Measurements from ENCODE around the gene SULT4A1.
"Not testable (repeated sequence)": the region's sequence is repeated elsewhere in the genome, so short reads cannot be mapped to it uniquely, and the experiment has no call there.

The SULT4A1 gene

GRCh38 chr22:43862074-43862881, at the start of gene SULT4A1:
TSS of gene SULT4A1 (minus strand) at chr22:43862513. CDS start at chr22:43862382, 131 bp downstream.
- no peak for FAIRE-seq

- no peak for FAIRE-seq
Observed at GRCh38 chr22:43911351-43911750, 49.0 kb upstream of the SULT4A1 start.

- no peak for FAIRE-seq
Observed at GRCh38 chr22:43910178-43910695, 47.9 kb upstream of the SULT4A1 start.

GRCh38 chr22:43909708-43910107, 47.4 kb upstream of the SULT4A1 start:
- no peak for FAIRE-seq

- FAIRE-seq, result no peak
Observed at GRCh38 chr22:43905681-43906080, 43.4 kb upstream of the SULT4A1 start.

GRCh38 chr22:43904412-43904811, 42.1 kb upstream of the SULT4A1 start:
- FAIRE-seq, result not testable (repeated sequence)

- not testable (repeated sequence) for FAIRE-seq
Observed at GRCh38 chr22:43903033-43903432, 40.7 kb upstream of the SULT4A1 start.

- FAIRE-seq, result no peak
Observed at GRCh38 chr22:43901976-43902643, 39.8 kb upstream of the SULT4A1 start.

GRCh38 chr22:43900206-43900605, 37.9 kb upstream of the SULT4A1 start:
- FAIRE-seq, result no peak

- FAIRE-seq, result no peak
Observed at GRCh38 chr22:43897751-43898261, 35.5 kb upstream of the SULT4A1 start.

GRCh38 chr22:43895986-43896645, 33.8 kb upstream of the SULT4A1 start:
- no peak for FAIRE-seq

- no peak for FAIRE-seq
Observed at GRCh38 chr22:43894122-43894521, 31.8 kb upstream of the SULT4A1 start.

- FAIRE-seq, result no peak
Observed at GRCh38 chr22:43893266-43893665, 31.0 kb upstream of the SULT4A1 start.

GRCh38 chr22:43892183-43892894, 30.0 kb upstream of the SULT4A1 start:
- FAIRE-seq, result no peak

GRCh38 chr22:43891360-43892182, 29.3 kb upstream of the SULT4A1 start, which contains the start of gene PNPLA5:
TSS of gene PNPLA5 (minus strand) at chr22:43892013. CDS start at chr22:43891880, 133 bp downstream.
- no peak for FAIRE-seq

GRCh38 chr22:43890901-43891331, 28.6 kb upstream of the SULT4A1 start:
- no peak for FAIRE-seq

- no peak for FAIRE-seq
Observed at GRCh38 chr22:43889860-43890253, 27.5 kb upstream of the SULT4A1 start.

GRCh38 chr22:43889201-43889859, 27.0 kb upstream of the SULT4A1 start:
- FAIRE-seq, result no peak

- FAIRE-seq, result no peak
Observed at GRCh38 chr22:43888740-43889139, 26.4 kb upstream of the SULT4A1 start.

- FAIRE-seq, result no peak
Observed at GRCh38 chr22:43887391-43887790, 25.1 kb upstream of the SULT4A1 start.

- no peak for FAIRE-seq
Observed at GRCh38 chr22:43886231-43886630, 23.9 kb upstream of the SULT4A1 start.
